GM20000 (cell line): ENCODE measurements around the gene PGS1.

Experiments
- DNase-seq: peaks from one replicate; pipeline ENCODE4 v3.0.0; 2012; ENCODE audit warnings: low spot score
- CTCF ChIP-seq: IDR thresholded peaks from 2 replicates; pipeline ENCODE4 v1.5.1; 2012; ENCODE audit warnings: mild to moderate bottlenecking, control low read depth; ENCODE audit errors: extremely low read depth, missing control alignments

The PGS1 gene

GRCh38 chr17:78343543-78344201 lies 34.8 kb upstream of the PGS1 start:
- TF ChIP-seq CTCF, result no peak
- peak; percentile 64 for DNase-seq

DNA sequence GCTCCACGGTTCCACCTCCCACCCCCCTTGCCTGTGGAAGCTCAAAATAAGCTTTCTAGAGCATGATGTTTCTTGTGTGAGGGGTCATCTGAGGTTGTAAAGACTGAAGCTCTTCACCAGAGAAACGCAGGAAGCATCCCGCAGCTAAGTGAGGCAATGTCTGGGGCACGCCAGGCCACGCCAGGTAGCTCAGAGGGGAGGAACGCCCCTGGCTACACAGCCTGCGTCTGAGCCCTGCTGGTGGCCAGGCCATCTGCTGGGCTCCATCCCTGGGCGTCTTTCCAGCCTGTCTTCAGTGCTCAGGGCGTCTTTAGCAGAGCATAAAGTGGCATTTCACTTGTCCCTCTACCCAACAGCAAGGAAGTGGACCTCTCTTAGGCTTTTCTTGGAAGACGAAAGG lies 33.8 kb upstream of the PGS1 start:
- TF ChIP-seq CTCF, result no peak
- DNase-seq, result no peak

DNA sequence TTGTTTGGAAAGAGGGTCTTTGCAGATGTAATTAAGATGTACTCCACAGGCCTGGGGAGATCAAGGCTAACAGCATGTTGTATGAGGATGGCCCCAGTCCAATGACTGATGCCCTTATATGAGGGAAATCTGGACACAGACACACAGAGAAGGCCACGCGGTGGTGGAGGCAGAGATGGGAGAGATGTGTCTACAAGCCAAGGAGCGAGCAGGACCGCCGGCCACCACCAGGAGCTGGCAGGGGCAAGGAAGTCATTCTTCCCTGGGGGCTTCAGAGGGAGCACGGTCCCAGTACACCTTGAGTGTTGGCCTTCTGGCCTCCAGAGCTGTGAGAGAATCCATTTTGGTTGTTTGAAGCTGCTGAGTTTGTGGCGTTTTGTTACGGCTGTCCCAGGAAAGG lies 33.3 kb upstream of the PGS1 start:
- TF ChIP-seq CTCF, result no peak
- no peak for DNase-seq

GRCh38 chr17:78345791-78346494 lies 32.5 kb upstream of the PGS1 start:
- no peak for TF ChIP-seq CTCF
- no peak for DNase-seq

DNA sequence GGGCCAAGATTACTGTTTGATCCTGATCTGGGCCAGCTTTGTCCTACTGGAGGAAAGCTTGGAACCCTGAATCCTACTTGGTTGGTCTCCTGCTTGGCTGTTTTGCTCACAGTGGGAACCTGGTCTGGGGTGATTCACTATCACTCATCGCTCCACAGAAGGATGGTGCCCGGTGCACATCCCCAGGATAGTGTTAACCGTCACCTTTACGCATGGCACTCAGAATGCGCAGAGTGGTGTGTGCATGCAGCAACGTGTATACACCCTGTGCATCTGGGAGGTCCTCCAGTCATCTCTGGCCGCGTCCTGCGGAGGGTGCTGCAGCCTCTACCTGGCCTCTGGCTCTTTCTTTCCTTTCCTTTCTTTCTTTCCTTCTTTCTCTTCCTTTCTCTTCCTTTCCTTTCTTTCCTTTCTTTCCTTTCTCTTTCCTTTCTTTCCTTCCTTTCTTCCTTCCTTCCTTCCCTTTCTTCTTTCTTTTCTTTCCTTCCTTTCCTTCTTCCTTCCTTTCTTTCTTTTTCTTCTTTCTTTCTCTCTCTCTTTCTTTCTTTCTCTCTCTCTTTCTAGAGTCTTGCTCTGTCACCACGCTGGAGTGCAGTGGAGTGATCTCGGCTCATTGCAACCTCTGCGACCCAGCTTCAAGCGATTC lies 31.7 kb upstream of the PGS1 start:
- DNase-seq, result no peak
- no peak for TF ChIP-seq CTCF

GRCh38 chr17:78347453-78347852 lies 31.0 kb upstream of the PGS1 start:
- no peak for DNase-seq
- TF ChIP-seq CTCF, result no peak

DNA sequence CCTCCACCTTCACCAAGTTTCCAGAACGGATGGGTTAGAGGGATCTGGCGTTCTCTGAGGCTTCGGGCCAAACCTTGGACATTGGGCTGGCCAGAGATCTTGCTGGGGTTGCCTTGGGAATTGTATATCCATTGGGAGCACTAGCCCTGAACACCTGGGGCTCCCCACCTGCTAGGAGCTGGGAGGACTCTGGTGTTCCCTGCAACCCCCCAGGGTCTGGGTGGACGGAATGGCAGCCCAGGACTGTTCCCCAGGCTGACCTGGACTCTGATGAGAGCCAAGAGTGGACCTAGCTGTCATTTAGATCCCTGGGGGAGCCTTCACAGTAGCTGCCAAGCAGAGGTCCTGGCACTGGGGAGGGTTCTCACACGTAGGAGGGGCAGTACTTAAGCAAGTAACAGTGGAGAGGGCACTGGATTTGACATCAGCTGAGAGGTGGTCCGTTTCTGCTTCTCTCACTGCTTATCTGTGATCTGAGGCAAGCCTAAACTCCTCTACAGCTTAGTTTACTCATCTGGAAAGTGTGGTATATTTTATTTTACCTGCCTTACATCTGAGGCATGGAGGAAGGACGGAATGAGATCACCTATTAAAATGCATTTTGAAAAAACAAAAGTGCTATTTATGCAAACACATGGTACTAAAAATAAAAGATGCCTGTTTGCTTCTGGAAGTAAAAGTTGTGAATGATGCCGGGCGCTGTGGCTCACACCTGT lies 30.2 kb upstream of the PGS1 start:
- no peak for DNase-seq
- TF ChIP-seq CTCF, result no peak
